Epithelial cell of proximal tubule (primary cell): Measurements from ENCODE around the gene RNF121. TPM values are rescaled to one million over a fixed set of nuclear protein-coding genes. Genes with fewer than 3 reads are reported as not detected.

Experiments
- DNase-seq: peaks from one replicate; pipeline ENCODE4 v3.0.0-alpha.2; 2011; ENCODE audit warnings: low read depth
- H3K4me3 ChIP-seq: 2 replicates; pipeline ENCODE4 v1.5.1; 2011; ENCODE audit warnings: low read depth, mild to moderate bottlenecking, low read length
- CTCF ChIP-seq: conservative IDR thresholded peaks from 2 replicates; pipeline ENCODE4 v1.5.1; 2012; ENCODE audit warnings: low read depth, mild to moderate bottlenecking, low read length
- total RNA-seq: library from RNA; depleted of rRNA; stranded (reverse); fragments of >200 nt; gene quantifications from 2 replicates; pipeline ENCODE4 v1.2.3, GENCODE V29; 2015

The RNF121 gene
- total RNA-seq, 1 donor from 2014 or later, result 9.3 TPM

- no peak overlapping the region for H3K4me3 ChIP-seq
- DNase-seq, result no peak
- no peak for TF ChIP-seq CTCF
Observed at GRCh38 chr11:71931245-71931602, 2.4 kb downstream of the RNF121 start.

GRCh38 chr11:71933141-71933933 lies 4.5 kb downstream of the RNF121 start:
- no peak for DNase-seq
- H3K4me3 ChIP-seq, result peak overlapping the region; percentile 5
- no peak for TF ChIP-seq CTCF

GRCh38 chr11:71934213-71934612 lies 5.4 kb downstream of the RNF121 start:
- H3K4me3 ChIP-seq, result peak overlapping the region; percentile 5
- no peak for DNase-seq
- peak; percentile 15 for TF ChIP-seq CTCF

- TF ChIP-seq CTCF, result no peak
- no peak for DNase-seq
- H3K4me3 ChIP-seq, result no peak overlapping the region
Observed at GRCh38 chr11:71935338-71935925, 6.6 kb downstream of the RNF121 start.

- no peak for TF ChIP-seq CTCF
- no peak for DNase-seq
- H3K4me3 ChIP-seq, result no peak overlapping the region
Observed at GRCh38 chr11:71936825-71937224, 8.0 kb downstream of the RNF121 start.

- H3K4me3 ChIP-seq, result no peak overlapping the region
- TF ChIP-seq CTCF, result no peak
- DNase-seq, result no peak
Observed at GRCh38 chr11:71937826-71938225, 9.0 kb downstream of the RNF121 start.

- H3K4me3 ChIP-seq, result no peak overlapping the region
- no peak for TF ChIP-seq CTCF
- no peak for DNase-seq
Observed at GRCh38 chr11:71940561-71941219, 11.8 kb downstream of the RNF121 start.
